Medulla oblongata (tissue), 1 donor: Measurements from ENCODE around the gene PLEKHF1.
"Not testable (repeated sequence)": the region's sequence is repeated elsewhere in the genome, so short reads cannot be mapped to it uniquely, and the experiment has no call there.

Experiments
- DNase-seq: peaks from one replicate; pipeline ENCODE4 v3.0.0-alpha.2; 2015; ENCODE audit errors: extremely low spot score

Gene PLEKHF1

DNA sequence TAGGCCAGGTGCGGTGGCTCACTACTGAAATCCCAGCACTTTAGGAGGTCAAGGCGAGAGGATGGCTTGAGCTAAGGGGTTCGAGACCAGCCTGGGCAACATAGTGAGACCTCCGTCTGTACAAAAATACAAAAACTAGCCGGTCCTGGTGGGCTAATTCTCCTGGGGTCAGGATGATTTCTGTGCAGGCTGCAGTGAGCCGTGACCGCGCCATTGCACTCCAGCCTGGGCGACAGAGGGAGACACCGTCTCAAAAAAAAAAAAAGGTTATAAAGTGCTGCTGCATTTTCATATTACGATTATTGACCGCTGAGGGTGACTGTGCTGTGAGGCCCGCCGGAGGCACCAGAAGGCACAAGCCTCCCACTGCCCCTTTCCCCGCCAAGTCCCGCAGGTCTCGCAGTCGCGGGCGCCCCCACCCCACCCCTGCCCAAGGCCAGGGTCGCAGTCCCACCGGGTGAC is 477 bp upstream of the PLEKHF1 start:
- DNase-seq: no peak

DNA sequence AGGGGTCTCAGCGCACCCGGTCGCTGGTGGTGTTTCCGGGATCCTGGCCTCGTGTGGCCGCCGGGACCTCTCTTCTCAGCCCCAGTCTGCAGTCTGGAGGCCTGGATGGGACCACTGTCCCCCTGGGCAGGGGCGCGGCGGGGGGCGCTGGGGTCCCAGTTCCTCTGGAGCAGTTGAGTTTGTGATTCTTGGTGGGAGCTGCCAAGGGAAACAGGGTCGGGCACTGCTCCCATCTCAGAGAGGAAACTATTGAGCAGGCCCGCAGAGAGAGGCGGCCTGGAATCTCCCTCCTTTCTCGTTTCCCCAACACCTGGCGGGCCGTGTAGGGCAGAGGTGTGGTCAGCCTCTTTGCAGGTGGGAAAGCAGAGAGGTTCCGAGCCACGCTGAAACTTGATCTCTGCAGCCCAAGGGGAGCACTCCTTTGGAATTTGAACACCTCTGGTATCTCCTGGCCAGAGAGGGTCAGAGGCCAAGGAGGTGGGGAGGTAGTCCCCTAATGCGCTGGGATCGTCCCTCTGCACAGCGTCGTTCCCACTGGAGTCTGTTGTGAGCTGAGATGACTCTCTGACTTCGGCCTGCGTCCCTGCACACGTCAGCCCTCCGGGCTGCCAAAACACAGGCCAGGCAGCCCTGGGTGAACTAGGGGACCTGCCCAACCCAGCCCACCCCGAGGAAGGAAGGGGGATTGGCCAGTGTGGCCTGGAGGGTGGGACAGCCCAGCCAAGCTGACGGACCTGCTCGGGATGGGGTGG is 741 bp downstream of the PLEKHF1 start:
- no peak for DNase-seq

- peak; percentile 58 for DNase-seq
Observed at GRCh38 chr19:29666578-29667386, 1.5 kb downstream of the PLEKHF1 start.

- DNase-seq: no peak
Observed at GRCh38 chr19:29667387-29667783, 2.1 kb downstream of the PLEKHF1 start.

DNA sequence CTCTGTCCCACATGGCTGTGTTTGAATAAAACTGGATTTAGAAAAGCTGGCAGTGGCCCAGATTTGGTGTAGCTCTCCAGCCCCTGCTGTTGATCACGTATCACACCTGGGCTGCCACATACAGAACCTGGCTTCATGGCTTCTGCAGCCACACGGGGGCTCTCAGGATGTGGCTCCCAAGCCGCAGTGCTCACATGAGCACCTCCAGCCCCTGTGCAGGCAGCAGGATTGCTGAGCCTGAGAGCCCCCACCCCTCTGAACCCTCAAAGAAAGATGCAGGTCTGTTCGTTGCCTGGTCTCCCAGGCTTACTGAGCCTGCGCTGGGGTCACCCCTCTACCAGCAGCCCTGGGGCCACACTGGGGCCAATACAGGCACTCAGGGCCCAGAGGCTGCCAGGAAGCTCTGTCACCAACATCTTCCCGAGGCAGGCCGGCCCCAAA is 2.7 kb downstream of the PLEKHF1 start:
- no peak for DNase-seq

GRCh38 chr19:29668746-29669609 is 3.7 kb downstream of the PLEKHF1 start:
- no peak for DNase-seq

DNA sequence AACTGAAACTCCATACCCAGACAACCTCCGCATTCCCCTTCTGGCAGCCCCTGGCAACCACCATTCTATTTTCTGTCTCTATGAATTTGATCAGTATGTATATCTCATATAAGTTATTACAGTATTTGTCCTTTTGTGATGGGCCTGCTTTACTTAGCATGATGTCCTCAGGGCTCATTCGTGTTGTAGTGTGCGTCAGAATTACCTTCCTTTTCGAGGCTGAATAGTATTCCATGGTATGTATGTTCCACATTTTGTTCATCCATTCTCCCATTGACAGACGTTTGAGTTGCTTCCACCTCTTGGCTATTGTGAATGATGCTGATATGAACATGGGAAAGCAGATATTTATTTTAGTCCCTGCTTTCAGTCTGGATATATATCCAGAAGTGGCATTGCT is 5.0 kb downstream of the PLEKHF1 start:
- no peak for DNase-seq

- DNase-seq: not testable (repeated sequence)
Observed at GRCh38 chr19:29671026-29671392, 5.7 kb downstream of the PLEKHF1 start.

DNA sequence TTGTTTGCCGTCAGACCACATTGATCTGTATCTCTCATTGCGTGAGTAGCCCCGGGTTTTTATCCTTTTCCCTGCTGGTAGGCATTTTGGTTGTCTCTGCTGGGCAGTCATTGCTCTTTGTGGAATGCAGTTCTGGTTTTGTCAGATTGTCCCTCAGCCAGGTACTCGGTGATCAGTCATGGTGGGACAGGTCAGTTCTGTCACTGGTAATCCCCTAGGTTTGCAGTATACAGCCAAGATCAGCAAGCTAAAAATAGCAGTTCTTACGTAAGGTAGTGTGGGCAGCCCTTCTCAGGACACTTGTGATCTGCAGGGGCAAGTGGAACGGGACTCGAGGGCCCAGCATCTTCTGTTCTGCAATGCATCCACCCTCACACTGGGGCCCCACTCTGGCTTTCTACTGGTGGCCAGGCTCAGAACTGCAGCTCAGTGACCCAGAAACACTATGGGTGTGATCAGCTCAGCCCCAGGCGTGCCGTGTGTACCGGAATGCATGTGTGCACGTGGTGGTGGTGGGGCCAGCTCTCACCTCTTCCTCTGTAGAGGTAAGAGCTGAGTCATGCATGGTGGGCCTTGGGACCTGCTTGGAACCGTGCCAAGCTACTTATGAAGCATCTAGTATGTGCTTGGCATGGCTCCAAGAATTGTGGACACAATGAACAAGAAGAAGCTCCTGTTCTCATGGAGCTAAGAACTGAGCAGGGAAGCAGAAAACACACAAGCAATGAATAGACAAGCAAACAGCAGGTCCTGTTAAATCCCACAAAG is 6.3 kb downstream of the PLEKHF1 start:
- DNase-seq: peak; percentile 37

DNA sequence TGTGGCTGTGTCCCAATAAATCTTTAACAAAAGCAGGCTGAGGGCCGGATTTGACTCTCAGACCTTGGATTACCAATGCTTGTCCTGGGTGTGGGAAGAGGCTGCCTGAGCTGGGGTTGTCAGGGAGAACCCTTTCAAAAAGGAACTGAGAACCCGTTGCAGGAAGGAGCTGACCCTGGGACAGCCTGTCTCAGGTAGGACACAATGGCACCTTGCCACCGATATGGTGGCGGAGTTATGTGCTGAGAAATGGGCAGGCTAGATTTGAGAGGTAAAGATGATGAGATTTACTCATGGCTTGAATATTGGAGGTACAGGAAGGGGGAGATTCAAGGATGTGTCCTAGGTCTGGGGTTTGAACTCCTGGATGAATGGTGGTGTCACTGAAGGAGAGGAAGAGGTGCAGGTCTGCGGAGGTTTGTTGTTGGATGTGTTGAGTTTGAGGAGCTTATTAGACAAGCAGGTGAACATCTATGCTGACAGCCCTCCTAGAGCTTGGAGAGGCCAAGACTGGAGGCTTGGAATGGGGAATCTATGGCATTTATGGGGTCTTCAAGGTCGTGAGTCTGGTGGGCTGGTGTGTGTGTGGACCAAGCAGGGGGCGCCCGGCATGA is 7.2 kb downstream of the PLEKHF1 start:
- DNase-seq: no peak

DNA sequence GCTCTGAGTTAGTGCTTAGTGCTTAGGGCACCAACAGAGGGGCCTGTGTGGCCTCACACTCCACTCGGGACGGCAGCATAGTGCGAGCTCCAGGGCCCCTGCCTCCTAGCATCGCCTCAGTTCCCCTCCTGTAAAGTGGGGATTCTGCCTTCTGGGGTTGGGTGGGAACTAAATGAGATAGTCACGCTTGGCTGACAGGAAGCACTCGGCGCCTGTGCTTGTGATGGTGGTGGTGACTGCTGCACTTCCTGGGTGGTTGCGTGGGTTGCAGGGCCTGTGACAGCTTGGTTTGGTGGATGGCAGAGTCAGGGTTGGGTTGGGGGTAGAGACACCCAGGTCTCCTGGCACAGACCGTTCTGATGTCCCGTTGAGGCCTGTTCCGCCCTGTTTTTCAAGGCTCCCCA is 7.7 kb downstream of the PLEKHF1 start:
- no peak for DNase-seq

DNA sequence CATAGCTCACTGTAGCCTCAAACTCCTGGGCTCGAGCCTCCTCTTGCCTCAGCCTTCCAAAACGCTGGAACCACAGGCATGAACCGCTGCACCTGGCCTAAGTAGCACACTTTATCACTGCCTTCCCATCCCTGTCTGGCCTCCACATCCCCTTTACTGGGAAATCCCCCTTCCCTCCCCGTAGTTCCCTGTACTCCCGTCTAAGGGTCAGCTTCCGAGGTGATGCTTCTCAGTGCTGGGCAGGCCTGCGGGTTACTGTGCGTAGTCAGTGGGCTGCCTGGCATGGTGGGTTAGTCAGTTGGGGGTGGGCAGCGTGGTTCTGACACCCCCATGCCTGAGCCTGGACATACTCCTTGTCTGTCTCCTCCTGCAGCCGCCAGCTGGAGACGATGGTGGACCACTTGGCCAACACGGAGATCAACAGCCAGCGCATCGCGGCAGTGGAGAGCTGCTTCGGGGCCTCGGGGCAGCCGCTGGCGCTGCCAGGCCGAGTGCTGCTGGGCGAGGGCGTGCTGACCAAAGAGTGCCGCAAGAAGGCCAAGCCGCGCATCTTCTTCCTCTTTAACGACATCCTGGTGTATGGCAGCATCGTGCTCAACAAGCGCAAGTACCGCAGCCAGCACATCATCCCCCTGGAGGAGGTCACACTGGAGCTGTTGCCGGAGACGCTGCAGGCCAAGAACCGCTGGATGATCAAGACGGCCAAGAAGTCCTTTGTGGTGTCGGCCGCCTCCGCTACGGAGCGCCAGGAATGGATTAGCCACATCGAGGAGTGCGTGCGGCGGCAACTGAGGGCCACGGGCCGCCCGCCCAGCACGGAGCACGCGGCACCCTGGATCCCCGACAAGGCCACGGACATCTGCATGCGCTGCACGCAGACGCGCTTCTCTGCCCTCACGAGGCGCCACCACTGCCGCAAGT is 8.4 kb downstream of the PLEKHF1 start:
- DNase-seq: no peak

GRCh38 chr19:29674374-29675119 is 9.3 kb downstream of the PLEKHF1 start:
- DNase-seq: no peak

GRCh38 chr19:29675120-29675649 is 9.9 kb downstream of the PLEKHF1 start:
- no peak for DNase-seq

- DNase-seq: peak; percentile 87
Observed at GRCh38 chr19:29675650-29676186, 10.5 kb downstream of the PLEKHF1 start.

- DNase-seq: no peak
Observed at GRCh38 chr19:29676586-29676985, 11.3 kb downstream of the PLEKHF1 start.

GRCh38 chr19:29677001-29677817 is 11.9 kb downstream of the PLEKHF1 start:
- DNase-seq: no peak
